Peyer's patch (tissue), 4 donors: ENCODE data around the gene PRELID2.

Source experiments
- POLR2A ChIP-seq, 2 donors: fragments of 450-650 bp; IDR thresholded peaks; one replicate each; pipeline ENCODE4 v1.5.1; 2017; ENCODE audit warnings: antibody characterized with exemption in 2 of 2, mild to moderate bottlenecking in 2 of 2, moderate library complexity in 2 of 2
- TF ChIP-seq, protein P1 (sequence below), 6 experiments: fragments of 450-650 bp in 4 of 6; fragments of 200-600 bp in 2 of 6; sonication (generic) in 1 of 6; IDR thresholded peaks; one replicate each; pipeline ENCODE4 v1.5.1; 2017 to 2019; ENCODE audit warnings: antibody characterized with exemption in 6 of 6, mild to moderate bottlenecking in 3 of 6, moderate library complexity in 1 of 6

DNA sequence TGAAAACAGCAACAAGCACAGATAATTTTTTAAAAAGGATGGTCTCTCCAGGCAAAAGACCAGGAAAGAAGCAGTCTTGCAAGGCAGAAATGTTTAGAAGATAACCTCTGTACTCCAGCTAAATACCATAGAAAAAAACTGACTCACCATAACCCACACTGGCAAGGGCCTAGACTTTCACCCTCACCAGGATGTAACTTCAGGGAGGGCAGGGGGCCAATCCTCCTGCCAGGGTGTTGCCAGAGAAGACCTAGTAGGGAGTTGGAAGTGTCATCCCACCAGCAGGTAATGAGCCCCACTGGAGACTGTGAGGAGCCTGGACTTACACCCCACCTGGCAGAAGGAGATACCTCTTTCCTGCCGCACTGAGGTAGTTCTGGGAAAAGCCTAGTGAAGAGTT lies 97.6 kb downstream of the PRELID2 start:
- TF ChIP-seq POLR2A (IDR thresholded peaks at IDR 0.05), result no peak
- TF ChIP-seq, protein P1, sequence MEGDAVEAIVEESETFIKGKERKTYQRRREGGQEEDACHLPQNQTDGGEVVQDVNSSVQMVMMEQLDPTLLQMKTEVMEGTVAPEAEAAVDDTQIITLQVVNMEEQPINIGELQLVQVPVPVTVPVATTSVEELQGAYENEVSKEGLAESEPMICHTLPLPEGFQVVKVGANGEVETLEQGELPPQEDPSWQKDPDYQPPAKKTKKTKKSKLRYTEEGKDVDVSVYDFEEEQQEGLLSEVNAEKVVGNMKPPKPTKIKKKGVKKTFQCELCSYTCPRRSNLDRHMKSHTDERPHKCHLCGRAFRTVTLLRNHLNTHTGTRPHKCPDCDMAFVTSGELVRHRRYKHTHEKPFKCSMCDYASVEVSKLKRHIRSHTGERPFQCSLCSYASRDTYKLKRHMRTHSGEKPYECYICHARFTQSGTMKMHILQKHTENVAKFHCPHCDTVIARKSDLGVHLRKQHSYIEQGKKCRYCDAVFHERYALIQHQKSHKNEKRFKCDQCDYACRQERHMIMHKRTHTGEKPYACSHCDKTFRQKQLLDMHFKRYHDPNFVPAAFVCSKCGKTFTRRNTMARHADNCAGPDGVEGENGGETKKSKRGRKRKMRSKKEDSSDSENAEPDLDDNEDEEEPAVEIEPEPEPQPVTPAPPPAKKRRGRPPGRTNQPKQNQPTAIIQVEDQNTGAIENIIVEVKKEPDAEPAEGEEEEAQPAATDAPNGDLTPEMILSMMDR (IDR thresholded peaks at IDR 0.05), result no peak
